H9 (cell line): ENCODE results near the gene MTURN. TPM values are rescaled to one million over a fixed set of nuclear protein-coding genes. Genes with fewer than 3 reads are reported as not detected.

Experiments used
- DNase-seq: peaks from one replicate; pipeline ENCODE4 v3.0.0-alpha.2; 2017
- H2AFZ ChIP-seq: one replicate; pipeline ENCODE4 v1.6.1; 2013; ENCODE audit warnings: mild to moderate bottlenecking, low read length, control low read depth, moderate library complexity
- H2AK5ac ChIP-seq: 2 replicates; pipeline ENCODE4 v1.6.1; 2013; ENCODE audit warnings: low read length, control low read depth, mixed read lengths; ENCODE audit not compliant: insufficient read length
- H2BK120ac ChIP-seq: one replicate; pipeline ENCODE4 v1.6.1; 2013; ENCODE audit warnings: low read depth, mild to moderate bottlenecking, low read length, control low read depth, inconsistent platforms; ENCODE audit not compliant: poor library complexity, severe bottlenecking
- H2BK12ac ChIP-seq: 2 replicates; pipeline ENCODE4 v1.6.1; 2013; ENCODE audit warnings: low read length, control low read depth, mixed read lengths, low read depth; ENCODE audit not compliant: insufficient read length
- H2BK15ac ChIP-seq: 2 replicates; pipeline ENCODE4 v1.6.1; 2013; ENCODE audit warnings: low read depth, low read length, control low read depth
- H2BK20ac ChIP-seq: one replicate; pipeline ENCODE4 v1.6.1; 2013; ENCODE audit warnings: low read depth, mild to moderate bottlenecking, low read length, control low read depth, inconsistent platforms; ENCODE audit not compliant: poor library complexity, severe bottlenecking
- H2BK5ac ChIP-seq: 2 replicates; pipeline ENCODE4 v1.6.1; 2013; ENCODE audit warnings: low read length, control low read depth, mixed read lengths; ENCODE audit not compliant: insufficient read length
- H3K14ac ChIP-seq: 2 replicates; pipeline ENCODE4 v1.6.1; 2013; ENCODE audit warnings: low read length, control low read depth; ENCODE audit not compliant: insufficient read depth
- H3K18ac ChIP-seq: 2 replicates; pipeline ENCODE4 v1.6.1; 2013; ENCODE audit warnings: low read depth, mild to moderate bottlenecking, mixed read lengths, low read length, control low read depth; ENCODE audit not compliant: insufficient read length
- H3K23ac ChIP-seq: 2 replicates; pipeline ENCODE4 v1.6.1; 2013; ENCODE audit warnings: low read length, control low read depth, mixed read lengths, low read depth; ENCODE audit not compliant: insufficient read length
- H3K23me2 ChIP-seq: 2 replicates; pipeline ENCODE4 v1.6.1; 2013; ENCODE audit warnings: low read depth, mild to moderate bottlenecking, mixed read lengths, low read length, control low read depth; ENCODE audit not compliant: insufficient read length, poor library complexity, severe bottlenecking
- H3K27ac ChIP-seq: 2 replicates; pipeline ENCODE4 v1.5.1; 2013; ENCODE audit warnings: low read length, control low read depth, mixed read lengths, low read depth; ENCODE audit not compliant: insufficient read length
- H3K27me3 ChIP-seq: 2 replicates; pipeline ENCODE4 v1.6.1; 2013; ENCODE audit warnings: low read length, control low read depth, inconsistent platforms; ENCODE audit not compliant: insufficient read depth
- H3K4ac ChIP-seq: 2 replicates; pipeline ENCODE4 v1.6.1; 2013; ENCODE audit warnings: low read depth, mild to moderate bottlenecking, control low read depth, inconsistent platforms, low read length, moderate library complexity
- H3K4me1 ChIP-seq: 2 replicates; pipeline ENCODE4 v1.6.1; 2013; ENCODE audit warnings: low read length, control low read depth, inconsistent platforms; ENCODE audit not compliant: insufficient read depth
- H3K4me2 ChIP-seq: 2 replicates; pipeline ENCODE4 v1.6.1; 2013; ENCODE audit warnings: low read length, control low read depth, mixed read lengths; ENCODE audit not compliant: insufficient read length, insufficient read depth
- H3K56ac ChIP-seq: 2 replicates; pipeline ENCODE4 v1.6.1; 2013; ENCODE audit warnings: low read depth, mild to moderate bottlenecking, mixed read lengths, low read length, control low read depth; ENCODE audit not compliant: insufficient read length
- H3K79me1 ChIP-seq: 2 replicates; pipeline ENCODE4 v1.6.1; 2013; ENCODE audit warnings: low read depth, mild to moderate bottlenecking, moderate library complexity, low read length, control low read depth, inconsistent platforms; ENCODE audit not compliant: insufficient read depth, poor library complexity, severe bottlenecking
- H3K79me2 ChIP-seq: 2 replicates; pipeline ENCODE4 v1.6.1; 2013; ENCODE audit warnings: low read length, control low read depth, inconsistent platforms; ENCODE audit not compliant: insufficient read depth
- H3K9ac ChIP-seq: 2 replicates; pipeline ENCODE4 v1.6.1; 2013; ENCODE audit warnings: low read length, control low read depth, mixed read lengths; ENCODE audit not compliant: insufficient read length; ENCODE audit errors: extremely low read depth
- H3K9me3 ChIP-seq: one replicate; pipeline ENCODE4 v1.6.1; 2013; ENCODE audit warnings: low read depth, low read length, inconsistent platforms; ENCODE audit not compliant: control insufficient read depth
- H3T11ph ChIP-seq: one replicate; pipeline ENCODE4 v1.6.1; 2013; ENCODE audit warnings: mild to moderate bottlenecking, low read length, control low read depth, inconsistent platforms
- H4K20me1 ChIP-seq: one replicate; pipeline ENCODE4 v1.6.1; 2013; ENCODE audit not compliant: control insufficient read depth, insufficient read length, insufficient read depth
- H4K5ac ChIP-seq: 2 replicates; pipeline ENCODE4 v1.6.1; 2013; ENCODE audit warnings: low read depth, mild to moderate bottlenecking, mixed read lengths, low read length, control low read depth; ENCODE audit not compliant: insufficient read length
- H4K8ac ChIP-seq: replicated peaks from 2 replicates; pipeline ENCODE4 v1.6.1; 2013; ENCODE audit warnings: low read length, control low read depth, mixed read lengths, low read depth; ENCODE audit not compliant: insufficient read length
- H4K91ac ChIP-seq: 2 replicates; pipeline ENCODE4 v1.6.1; 2013; ENCODE audit warnings: low read depth, mild to moderate bottlenecking, moderate library complexity, mixed read lengths, low read length, control low read depth; ENCODE audit not compliant: insufficient read length
- H3K27ac Mint-ChIP-seq, 3 experiments: 2 replicates in 2 of 3; 3 replicates in 1 of 3; pipeline ENCODE4 v1.8.0; 2020 to 2021; ENCODE audit warnings: mixed read lengths in 3 of 3, mild to moderate bottlenecking in 1 of 3, moderate library complexity in 1 of 3
- H3K27me3 Mint-ChIP-seq: 2 replicates; pipeline ENCODE4 v1.8.0; 2021; ENCODE audit warnings: low read depth, mild to moderate bottlenecking, moderate library complexity, mixed read lengths
- H3K36me3 Mint-ChIP-seq, 3 experiments: 2 replicates in 2 of 3; 3 replicates in 1 of 3; pipeline ENCODE4 v1.8.0; 2020 to 2021; ENCODE audit warnings: low read depth in 3 of 3, mixed read lengths in 3 of 3; ENCODE audit not compliant: insufficient read depth in 1 of 3
- H3K4me1 Mint-ChIP-seq, 2 experiments: 2 replicates each; pipeline ENCODE4 v1.8.0; 2020; ENCODE audit warnings: mixed read lengths in 2 of 2
- H3K4me3 Mint-ChIP-seq, 2 experiments: 2 replicates in 1 of 2; 3 replicates in 1 of 2; pipeline ENCODE4 v1.8.0; 2020 to 2021; ENCODE audit warnings: mild to moderate bottlenecking in 2 of 2, mixed read lengths in 2 of 2, moderate library complexity in 1 of 2
- H3K9me3 Mint-ChIP-seq, 2 experiments: 2 replicates in 1 of 2; 3 replicates in 1 of 2; pipeline ENCODE4 v1.8.0; 2020; ENCODE audit warnings: mild to moderate bottlenecking in 2 of 2, mixed read lengths in 2 of 2, moderate library complexity in 1 of 2
- CTCF ChIP-seq: fragments of 200-600 bp; sonication (generic); conservative IDR thresholded peaks from 3 replicates; pipeline ENCODE4 v1.8.0; 2021; ENCODE audit warnings: antibody characterized with exemption, mild to moderate bottlenecking
- WGBS: extraction: QIAGEN DNeasy Blood & Tissue Kit; methylation state at CpG from one replicate; pipeline ENCODE4 v1.1.7; 2013; ENCODE audit warnings: missing lambda C conversion rate, low lambda C conversion rate, mixed read lengths; ENCODE audit not compliant: insufficient read length; ENCODE audit errors: extremely low coverage; 5-methylcytosine and 5-hydroxymethylcytosine counted together
- total RNA-seq: library from RNA; stranded (reverse); gene quantifications from 2 replicates; pipeline ENCODE4 v1.2.1, GENCODE V29; 2021

The MTURN gene
- total RNA-seq, 1 experiment from 2014 or later: 3.4 TPM

DNA sequence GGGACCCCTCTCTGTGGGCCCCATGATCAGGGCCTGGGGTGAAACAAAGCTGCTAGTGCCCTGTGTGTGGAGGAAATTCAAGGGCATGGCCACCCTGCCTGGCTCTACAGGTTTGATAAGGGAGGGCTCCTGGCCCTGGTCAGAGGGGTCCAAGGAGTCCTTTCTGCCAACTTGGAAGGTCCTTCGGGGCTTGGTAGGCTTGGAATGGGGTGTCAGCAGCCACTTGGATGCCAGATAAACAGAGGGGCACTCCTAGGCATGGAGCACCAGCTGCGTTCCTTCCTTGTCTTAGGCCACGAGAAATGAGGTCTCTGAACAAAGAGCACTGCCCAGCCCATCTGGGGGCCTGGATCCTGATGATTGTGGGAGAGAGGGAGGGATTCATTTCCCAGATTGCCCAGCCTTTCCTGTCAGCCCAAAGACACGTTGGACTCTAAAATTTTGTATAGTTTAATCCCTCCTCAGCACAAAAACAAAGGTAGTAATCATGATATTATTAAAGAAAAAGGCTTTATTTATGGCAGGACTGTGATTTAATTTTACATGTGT is 5.1 kb downstream of the MTURN start:
- Histone ChIP-seq H2BK15ac (no peak overlapping the region), H3T11ph (no peak overlapping the region), H3K18ac (no peak overlapping the region), H3K4me1 (no peaks in the 10 kb centered on the region), H3K23ac (no peak overlapping the region), H4K5ac (no peak overlapping the region), H2BK5ac (no peak overlapping the region), H3K79me2 (no peaks in the 10 kb centered on the region), H3K23me2 (peaks cover 10% of the 10 kb centered on the region), H2BK12ac (no peak overlapping the region), H2BK120ac (no peak overlapping the region), H3K79me1 (no peaks in the 10 kb centered on the region), H3K14ac (no peak overlapping the region), H4K20me1 (no peaks in the 10 kb centered on the region), H4K8ac (no peak overlapping the region), H3K56ac (no peak overlapping the region), H2AFZ (no peak overlapping the region), H3K4ac (no peak overlapping the region), H3K9me3 (no peaks in the 10 kb centered on the region), H3K4me2 (no peak overlapping the region), H3K27me3 (peaks cover 3% of the 10 kb centered on the region; the same call in 1 of the 2 replicates), H2AK5ac (no peak overlapping the region), H4K91ac (no peak overlapping the region), H2BK20ac (no peak overlapping the region), H3K9ac (no peak overlapping the region), H3K27ac (no peak overlapping the region)
- DNase-seq: no peak
- Mint-ChIP-seq H3K9me3 (no peaks in the 10 kb centered on the region), H3K27ac (no peak overlapping the region), H3K4me1 (no peaks in the 10 kb centered on the region), H3K27me3 (peaks cover 31% of the 10 kb centered on the region), H3K4me3 (no peak overlapping the region), H3K36me3 (no peaks in the 10 kb centered on the region)
- no peak for TF ChIP-seq CTCF
- no CpG with 5 or more reads among the region's 4 CpGs for WGBS
